ENCODE data around the gene GPC6.

DNA sequence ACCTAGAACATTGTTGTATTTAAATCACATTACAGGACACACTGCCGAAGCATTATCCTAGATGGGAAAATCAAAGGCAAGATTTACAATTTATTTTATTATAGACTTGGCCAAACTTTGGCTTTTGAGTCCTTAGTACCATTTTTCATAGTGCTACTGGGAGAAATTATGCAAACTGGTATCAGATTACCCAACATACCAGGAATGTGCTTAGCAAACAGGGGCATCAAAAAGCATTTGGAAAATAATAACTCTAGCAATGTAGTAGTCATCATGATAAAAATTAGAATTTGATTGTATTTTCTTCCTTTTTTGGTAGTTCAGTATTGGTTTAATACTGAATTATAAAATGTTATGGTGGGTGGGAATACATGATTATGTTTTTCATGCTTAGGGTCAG is 34.0 kb downstream of the GPC6 start:
- TF ChIP-seq POLR2AphosphoS5 (IDR thresholded peaks at IDR 0.05; ENCODE audit: low read depth, low read length) (no peak), POLR2A (IDR thresholded peaks at IDR 0.05; ENCODE audit: low read depth, low read length) (no peak), TAF1 (IDR thresholded peaks at IDR 0.05; ENCODE audit: borderline replicate concordance, low read depth, low read length) (no peak)
